SK-N-SH treated with all-trans-retinoic acid at 6 μM for 48 hours (cell line): Measurements from ENCODE around the gene ST3GAL3.

ENCODE experiments used
- CREB5 ChIP-seq: fragments of 250-450 bp; sonication (Bioruptor Pico); IDR thresholded peaks from 2 replicates; pipeline ENCODE4 v1.5.1; 2020; ENCODE audit warnings: low read depth, mild to moderate bottlenecking, moderate library complexity
- RARB ChIP-seq: fragments of 250-450 bp; sonication (Bioruptor Pico); IDR thresholded peaks from 2 replicates; pipeline ENCODE4 v1.8.0; 2021; ENCODE audit warnings: mild to moderate bottlenecking, moderate library complexity
- SNAI2 ChIP-seq: fragments of 250-450 bp; sonication (Bioruptor Pico); IDR thresholded peaks from 2 replicates; pipeline ENCODE4 v1.5.0; 2020; ENCODE audit warnings: mild to moderate bottlenecking, moderate library complexity
- TF ChIP-seq, protein P1 (sequence below): fragments of 250-450 bp; sonication (Bioruptor Pico); IDR thresholded peaks from 2 replicates; pipeline ENCODE4 v1.8.0; 2020; ENCODE audit warnings: mild to moderate bottlenecking, moderate library complexity, borderline replicate concordance

- TF ChIP-seq SNAI2 (CRISPR knock-in tag) (no peak), CREB5 (CRISPR knock-in tag) (no peak), RARB (no peak)
- TF ChIP-seq, protein P1, sequence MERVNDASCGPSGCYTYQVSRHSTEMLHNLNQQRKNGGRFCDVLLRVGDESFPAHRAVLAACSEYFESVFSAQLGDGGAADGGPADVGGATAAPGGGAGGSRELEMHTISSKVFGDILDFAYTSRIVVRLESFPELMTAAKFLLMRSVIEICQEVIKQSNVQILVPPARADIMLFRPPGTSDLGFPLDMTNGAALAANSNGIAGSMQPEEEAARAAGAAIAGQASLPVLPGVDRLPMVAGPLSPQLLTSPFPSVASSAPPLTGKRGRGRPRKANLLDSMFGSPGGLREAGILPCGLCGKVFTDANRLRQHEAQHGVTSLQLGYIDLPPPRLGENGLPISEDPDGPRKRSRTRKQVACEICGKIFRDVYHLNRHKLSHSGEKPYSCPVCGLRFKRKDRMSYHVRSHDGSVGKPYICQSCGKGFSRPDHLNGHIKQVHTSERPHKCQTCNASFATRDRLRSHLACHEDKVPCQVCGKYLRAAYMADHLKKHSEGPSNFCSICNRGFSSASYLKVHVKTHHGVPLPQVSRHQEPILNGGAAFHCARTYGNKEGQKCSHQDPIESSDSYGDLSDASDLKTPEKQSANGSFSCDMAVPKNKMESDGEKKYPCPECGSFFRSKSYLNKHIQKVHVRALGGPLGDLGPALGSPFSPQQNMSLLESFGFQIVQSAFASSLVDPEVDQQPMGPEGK (CRISPR knock-in tag): no peak
Measured at GRCh38 chr1:43671626-43672330, 35.6 kb upstream of the ST3GAL3 start.
